Measurements from ENCODE around the gene SUN2. TPM values are rescaled to one million over a fixed set of nuclear protein-coding genes. Genes with fewer than 3 reads are reported as not detected.
A peak's percentile ranks its signal among the peaks of the same experiment; 100 is the strongest.

SUN2 gene
- total RNA-seq, 3 donors from 2014 or later (not counting 1 experiment from before 2014, with no cell fraction given), result 882 to 1,056 (median 886) TPM

GRCh38 chr22:38795569-38795968 lies 39.8 kb upstream of the SUN2 start:
- no peak overlapping the region for H3K27ac ChIP-seq (ENCODE audit: low read length)
- peaks cover 12% of the 10 kb centered on the region for H3K4me1 ChIP-seq (ENCODE audit: control insufficient read depth, insufficient read depth, low read length)
- Mint-ChIP-seq H3K4me3 (no peak overlapping the region), H3K4me1 (peaks cover 14 to 26% of the 10 kb centered on the region in 2 donors), H3K27me3 (ENCODE audit: low read depth in 2 of 2) (peaks cover 21 to 28% of the 10 kb centered on the region in 2 donors), H3K9me3 (no peaks in the 10 kb centered on the region), H3K36me3 (no peaks in the 10 kb centered on the region), H3K27ac (no peak overlapping the region)
- no peak overlapping the region for H3K4me3 ChIP-seq (ENCODE audit: low read length)
- H3K27me3 ChIP-seq (ENCODE audit: control insufficient read depth, insufficient read depth, low read length), result no peaks in the 10 kb centered on the region
- no peak for ATAC-seq
- H3K36me3 ChIP-seq (ENCODE audit: control insufficient read depth, insufficient read depth, low read length), result no peaks in the 10 kb centered on the region
- WGBS (ENCODE audit: insufficient coverage), result 76% methylated on average over 3 of the region's 4 CpGs
- H3K9me3 ChIP-seq (ENCODE audit: control insufficient read depth, insufficient read depth, low read length), result peaks cover 5% of the 10 kb centered on the region
- intact Hi-C loops (cut with micrococcal nuclease), result no loop called here
- DNase-seq, result no peak
- TF ChIP-seq, protein P1, sequence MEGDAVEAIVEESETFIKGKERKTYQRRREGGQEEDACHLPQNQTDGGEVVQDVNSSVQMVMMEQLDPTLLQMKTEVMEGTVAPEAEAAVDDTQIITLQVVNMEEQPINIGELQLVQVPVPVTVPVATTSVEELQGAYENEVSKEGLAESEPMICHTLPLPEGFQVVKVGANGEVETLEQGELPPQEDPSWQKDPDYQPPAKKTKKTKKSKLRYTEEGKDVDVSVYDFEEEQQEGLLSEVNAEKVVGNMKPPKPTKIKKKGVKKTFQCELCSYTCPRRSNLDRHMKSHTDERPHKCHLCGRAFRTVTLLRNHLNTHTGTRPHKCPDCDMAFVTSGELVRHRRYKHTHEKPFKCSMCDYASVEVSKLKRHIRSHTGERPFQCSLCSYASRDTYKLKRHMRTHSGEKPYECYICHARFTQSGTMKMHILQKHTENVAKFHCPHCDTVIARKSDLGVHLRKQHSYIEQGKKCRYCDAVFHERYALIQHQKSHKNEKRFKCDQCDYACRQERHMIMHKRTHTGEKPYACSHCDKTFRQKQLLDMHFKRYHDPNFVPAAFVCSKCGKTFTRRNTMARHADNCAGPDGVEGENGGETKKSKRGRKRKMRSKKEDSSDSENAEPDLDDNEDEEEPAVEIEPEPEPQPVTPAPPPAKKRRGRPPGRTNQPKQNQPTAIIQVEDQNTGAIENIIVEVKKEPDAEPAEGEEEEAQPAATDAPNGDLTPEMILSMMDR (IDR thresholded peaks at IDR 0.05), result no peak

- Histone ChIP-seq H3K4me1 (ENCODE audit: control insufficient read depth, insufficient read depth, low read length) (peaks cover 12% of the 10 kb centered on the region), H3K27ac (ENCODE audit: low read length) (peak within 1 kb of the TSS; percentile 61), H3K4me3 (ENCODE audit: low read length) (peak within 1 kb of the TSS; percentile 60), H3K9me3 (ENCODE audit: control insufficient read depth, insufficient read depth, low read length) (no peaks in the 10 kb centered on the region), H3K36me3 (ENCODE audit: control insufficient read depth, insufficient read depth, low read length) (peaks cover 2% of the 10 kb centered on the region), H3K27me3 (ENCODE audit: control insufficient read depth, insufficient read depth, low read length) (no peaks in the 10 kb centered on the region)
- ATAC-seq (peak; percentile 94 to 98 (median 97)), DNase-seq (peak; percentile 84 to 97)
- intact Hi-C loops (cut with micrococcal nuclease), result loop anchor here (5.0 kb wide), 1 partner anchor 37 kb away; the partner anchor contains the start of gene SUN2
- H3K36me3 Mint-ChIP-seq, result no peaks in the 10 kb centered on the region
- peak within 1 kb of the TSS; percentile 87 to 93 for H3K27ac Mint-ChIP-seq
- H3K4me3 Mint-ChIP-seq, result peak within 1 kb of the TSS; percentile 94
- under 1% methylated on average over 47 of the region's 47 CpGs for WGBS (ENCODE audit: insufficient coverage)
- TF ChIP-seq, protein P1 (IDR thresholded peaks at IDR 0.05), result no peak
- H3K4me1 Mint-ChIP-seq, result peaks cover 13 to 26% of the 10 kb centered on the region in 2 donors
- peaks cover 21 to 27% of the 10 kb centered on the region in 2 donors for H3K27me3 Mint-ChIP-seq (ENCODE audit: low read depth in 2 of 2)
- no peaks in the 10 kb centered on the region for H3K9me3 Mint-ChIP-seq
Measured at GRCh38 chr22:38793721-38794466, 38.1 kb upstream of the SUN2 start, which contains the start of gene DNAL4. Gene DNAL4 (minus strand): TSS chr22:38794143. CDS start chr22:38782731, 11,412 bp downstream.

GRCh38 chr22:38793317-38793716 lies 37.5 kb upstream of the SUN2 start:
- Mint-ChIP-seq H3K36me3 (no peaks in the 10 kb centered on the region), H3K4me3 (peak overlapping the region; percentile 94), H3K4me1 (peaks cover 8 to 20% of the 10 kb centered on the region in 2 donors), H3K27ac (peak overlapping the region; percentile 87 to 93), H3K9me3 (no peaks in the 10 kb centered on the region), H3K27me3 (ENCODE audit: low read depth in 2 of 2) (peaks cover 21% of the 10 kb centered on the region in 2 donors)
- H3K36me3 ChIP-seq (ENCODE audit: control insufficient read depth, insufficient read depth, low read length), result peaks cover 2% of the 10 kb centered on the region
- peak overlapping the region; percentile 60 for H3K4me3 ChIP-seq (ENCODE audit: low read length)
- WGBS (ENCODE audit: insufficient coverage), result 16% methylated on average over 6 of the region's 9 CpGs
- DNase-seq, result no peak
- no peaks in the 10 kb centered on the region for H3K27me3 ChIP-seq (ENCODE audit: control insufficient read depth, insufficient read depth, low read length)
- peak overlapping the region; percentile 57 for H3K27ac ChIP-seq (ENCODE audit: low read length)
- TF ChIP-seq, protein P1 (IDR thresholded peaks at IDR 0.05), result no peak
- peaks cover 12% of the 10 kb centered on the region for H3K4me1 ChIP-seq (ENCODE audit: control insufficient read depth, insufficient read depth, low read length)
- intact Hi-C loops (cut with micrococcal nuclease), result loop anchor here (5.0 kb wide), 1 partner anchor 36 kb away; the partner anchor contains the start of gene SUN2
- no peak for ATAC-seq
- H3K9me3 ChIP-seq (ENCODE audit: control insufficient read depth, insufficient read depth, low read length), result no peaks in the 10 kb centered on the region

Measured in natural killer cell (primary cell).